ENCODE results near the gene C10orf88.

- TF ChIP-seq CTCF (IDR thresholded peaks at IDR 0.05) (no peak), POLR2A (IDR thresholded peaks at IDR 0.05) (no peak)
Measured at GRCh38 chr10:122957474-122957873, 3.4 kb upstream of the C10orf88 start.

All from testis (tissue), 2 donors.